ENCODE measurements around the gene KAZN.
"Not testable (repeated sequence)": the region's sequence is repeated elsewhere in the genome, so short reads cannot be mapped to it uniquely, and the experiment has no call there.

The KAZN gene

GRCh38 chr1:15134285-15134684 is 535.8 kb downstream of the KAZN start:
- DNase-seq = no peak

GRCh38 chr1:15135604-15136003 is 537.1 kb downstream of the KAZN start:
- not testable (repeated sequence) for DNase-seq

DNA sequence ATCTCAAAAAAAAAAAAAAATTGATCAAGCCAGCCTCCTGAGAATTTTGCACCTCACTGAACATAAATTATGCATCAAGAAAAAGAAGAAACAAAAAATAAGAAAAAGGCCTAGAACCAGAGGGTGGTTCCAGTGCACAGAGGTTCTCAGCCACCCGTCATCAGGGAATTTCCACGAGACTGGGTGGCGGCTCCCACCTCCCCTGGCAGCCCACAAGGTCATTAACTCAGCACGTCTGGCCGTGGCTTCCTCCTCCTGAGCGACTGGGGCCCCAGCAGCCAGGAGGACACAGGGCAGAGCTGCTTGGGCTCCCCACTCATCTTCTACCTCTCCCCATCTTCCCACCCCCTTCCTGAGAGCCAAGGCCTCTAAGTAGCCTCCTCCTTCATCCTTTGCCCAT is 539.3 kb downstream of the KAZN start:
- no peak for DNase-seq

DNA sequence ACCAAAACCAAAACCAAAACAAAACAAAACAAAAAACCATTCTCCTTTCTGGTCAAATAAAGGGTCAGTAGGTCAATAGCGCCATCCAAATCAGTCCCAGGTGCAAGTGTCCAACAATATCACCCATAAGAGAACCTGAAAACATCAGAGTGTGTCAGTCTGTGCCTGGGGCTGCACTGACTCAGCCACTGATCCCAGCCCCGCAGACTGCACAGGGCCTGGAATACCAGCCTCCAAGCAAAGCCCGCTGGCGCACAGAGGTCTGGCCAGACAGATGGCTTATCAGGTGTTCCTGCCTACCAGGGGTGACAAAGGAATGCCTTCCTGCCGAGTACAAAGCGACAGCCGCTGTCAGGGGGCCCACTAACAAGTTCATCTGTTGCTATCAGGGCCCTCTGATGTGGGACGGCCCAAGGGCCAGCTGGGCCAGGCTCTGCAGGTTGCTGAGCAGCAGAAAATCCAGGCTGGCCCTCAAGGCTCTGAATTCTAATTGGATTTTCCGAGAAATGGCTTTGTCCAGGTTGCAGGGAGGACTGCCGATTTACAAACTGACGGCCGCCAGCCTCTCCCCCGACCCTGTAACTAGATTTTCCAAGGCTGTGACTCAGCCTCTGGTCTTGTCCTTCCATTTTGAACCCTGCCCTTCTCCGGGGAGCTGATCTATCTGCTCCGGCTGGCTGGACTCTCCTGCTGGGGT is 541.3 kb downstream of the KAZN start:
- DNase-seq = no peak

DNA sequence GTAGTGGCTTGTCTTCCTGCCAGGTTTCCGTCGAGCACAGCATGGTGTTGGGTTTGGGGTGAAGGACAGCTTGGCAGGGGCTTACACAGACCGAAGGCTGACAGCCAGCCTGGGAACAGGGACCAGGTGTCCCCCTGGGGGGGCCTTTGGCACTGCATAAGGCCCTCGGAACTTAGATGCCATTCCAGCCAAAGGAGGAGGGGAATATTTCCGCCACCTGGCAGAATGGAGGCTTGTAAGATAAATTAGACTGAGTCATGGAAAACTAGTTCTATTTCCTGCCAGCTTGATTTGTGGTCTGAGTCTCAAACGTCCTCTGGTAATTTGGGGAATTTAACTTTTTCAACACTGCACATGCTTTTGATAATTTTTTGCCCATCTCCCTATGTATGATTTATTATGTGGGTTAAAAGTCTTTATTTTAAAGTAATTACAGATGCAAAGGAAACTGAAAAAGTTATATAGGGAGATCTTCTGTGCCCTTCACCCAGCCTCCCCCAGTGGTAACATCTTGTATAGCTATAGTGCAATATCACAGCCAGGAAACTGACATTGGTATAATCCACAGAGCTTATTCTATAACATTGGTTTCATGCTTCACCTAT is 543.6 kb downstream of the KAZN start:
- no peak for DNase-seq

GRCh38 chr1:15145327-15145726 is 546.8 kb downstream of the KAZN start:
- DNase-seq = no peak

GRCh38 chr1:15146142-15146680 is 547.7 kb downstream of the KAZN start:
- no peak for DNase-seq

DNA sequence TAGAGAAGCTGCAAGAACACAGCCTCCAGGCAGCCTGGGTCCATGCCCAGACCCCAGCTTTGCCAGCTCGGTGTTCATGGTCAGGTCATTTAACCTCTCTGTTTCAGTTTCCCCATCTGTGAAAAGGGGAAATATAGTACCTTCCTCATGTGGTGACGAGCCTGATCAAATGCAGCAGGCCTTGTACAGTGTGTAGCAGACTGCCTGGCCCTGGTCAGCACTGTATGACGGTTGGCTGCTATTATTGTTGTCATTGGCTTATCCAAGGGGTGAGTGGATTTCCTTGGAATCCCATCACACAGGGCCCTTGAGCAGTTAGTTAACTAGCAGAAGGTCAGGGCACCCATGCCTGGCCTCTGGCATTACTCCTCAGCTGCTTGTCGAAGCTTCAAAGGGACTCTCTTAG is 548.5 kb downstream of the KAZN start:
- DNase-seq = no peak

GRCh38 chr1:15148004-15148403 is 549.5 kb downstream of the KAZN start:
- DNase-seq = no peak

DNA sequence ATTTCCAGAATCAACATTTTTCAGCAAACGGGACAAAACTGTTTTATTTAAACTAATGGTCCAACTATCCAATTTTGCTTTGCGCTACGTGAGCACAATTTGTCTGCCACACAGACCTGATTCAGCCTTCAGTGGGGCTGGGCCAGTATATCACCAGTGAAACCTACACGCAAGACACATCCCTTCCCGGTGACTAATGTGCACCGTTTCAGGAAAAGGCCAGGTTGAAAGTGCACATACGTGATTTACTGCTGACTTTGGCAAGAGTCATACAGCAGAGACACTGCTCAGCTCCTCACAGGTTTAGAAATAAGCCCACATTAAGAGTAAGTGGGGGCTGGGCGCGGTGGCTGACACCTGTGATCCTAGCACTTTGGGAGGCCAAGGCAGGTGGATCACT is 550.0 kb downstream of the KAZN start:
- DNase-seq = no peak

GRCh38 chr1:15148941-15149340 is 550.5 kb downstream of the KAZN start:
- no peak for DNase-seq

GRCh38 chr1:15150376-15150775 is 551.9 kb downstream of the KAZN start:
- DNase-seq = no peak

- no peak for DNase-seq
These were observed 552.9 kb downstream of the KAZN start for GRCh38 chr1:15151377-15151806.

- no peak for DNase-seq
These were observed 553.4 kb downstream of the KAZN start for GRCh38 chr1:15151871-15152270.

- DNase-seq = no peak
These were observed 554.1 kb downstream of the KAZN start for GRCh38 chr1:15152318-15153183.

- no peak for DNase-seq
These were observed 554.8 kb downstream of the KAZN start, which contains the start of gene TMEM51 for GRCh38 chr1:15153184-15153841. Gene TMEM51, plus strand, starts transcription at chr1:15153747. Its CDS starts 61,341 bp downstream, at chr1:15215088.

- DNase-seq = no peak
These were observed 555.5 kb downstream of the KAZN start for GRCh38 chr1:15153842-15154479.

- no peak for DNase-seq
These were observed 556.1 kb downstream of the KAZN start for GRCh38 chr1:15154480-15155036.

DNA sequence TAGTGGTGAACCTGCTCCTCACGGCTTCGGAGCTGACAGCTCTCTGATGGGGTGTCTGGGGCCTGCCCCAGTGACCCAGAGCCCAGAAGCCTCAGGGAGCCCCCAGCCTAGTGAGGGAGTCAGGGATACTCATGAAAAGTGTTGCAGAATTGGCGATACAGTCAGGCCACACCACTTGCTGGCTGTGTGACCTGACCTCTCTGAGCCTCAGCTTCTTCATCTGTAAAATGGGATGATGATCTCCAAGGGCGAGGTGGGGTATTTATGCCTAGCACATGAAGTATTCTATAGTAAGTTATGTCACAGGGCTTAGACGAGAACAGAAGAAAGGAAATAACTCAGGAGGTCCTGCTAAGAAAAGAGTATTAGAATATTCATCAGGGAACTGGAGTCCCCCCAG is 556.7 kb downstream of the KAZN start:
- no peak for DNase-seq

GRCh38 chr1:15155888-15156741 is 557.6 kb downstream of the KAZN start:
- no peak for DNase-seq

DNA sequence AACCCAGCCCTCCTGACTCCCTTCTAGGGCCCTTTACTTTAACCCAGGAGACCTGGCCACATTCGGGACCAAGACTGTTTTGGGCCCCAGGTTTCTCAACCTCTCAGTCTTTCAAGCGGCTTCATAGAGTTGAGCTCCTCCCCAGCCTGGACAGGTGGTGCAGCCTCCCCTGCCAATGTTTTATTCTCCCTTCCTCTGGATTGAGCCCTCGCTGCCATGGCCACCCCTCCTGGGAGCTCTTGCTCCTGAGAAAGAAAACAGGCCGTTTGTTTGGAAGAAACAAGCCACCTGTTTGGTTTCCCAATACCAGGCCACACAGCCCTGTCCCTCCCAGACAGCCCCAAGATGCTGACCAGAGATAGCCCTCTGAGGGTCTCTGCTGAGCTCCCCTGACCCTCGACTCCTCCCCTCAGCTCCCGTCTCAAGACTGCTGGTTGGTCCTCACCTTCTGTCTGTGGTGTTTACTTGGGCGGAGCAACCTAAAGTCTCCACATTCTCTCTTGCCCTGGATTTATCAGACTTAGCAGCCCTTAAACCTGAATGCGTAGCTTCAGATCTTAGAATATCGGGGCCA is 558.4 kb downstream of the KAZN start:
- DNase-seq = no peak
